ENCODE results near the gene RIC8A.
A peak's percentile ranks its signal among the peaks of the same experiment; 100 is the strongest.

Gene RIC8A

GRCh38 chr11:204587-205109 is 2.9 kb upstream of the RIC8A start:
- DNase-seq = peak; percentile 55

- DNase-seq = no peak
Measured at GRCh38 chr11:205221-206001, 2.1 kb upstream of the RIC8A start.

GRCh38 chr11:206002-206384 is 1.5 kb upstream of the RIC8A start:
- peak; percentile 57 for DNase-seq

GRCh38 chr11:206526-207207 is 841 bp upstream of the RIC8A start:
- DNase-seq = no peak

- no peak for DNase-seq
Measured at GRCh38 chr11:207863-208180, 314 bp downstream of the RIC8A start.

- peak; percentile 91 for DNase-seq
Measured at GRCh38 chr11:208181-208916, 841 bp downstream of the RIC8A start.

- no peak for DNase-seq
Measured at GRCh38 chr11:208917-209260, 1.4 kb downstream of the RIC8A start.

- no peak for DNase-seq
Measured at GRCh38 chr11:209275-210121, 2.0 kb downstream of the RIC8A start.

GRCh38 chr11:210122-210802 is 2.8 kb downstream of the RIC8A start:
- no peak for DNase-seq

- DNase-seq = no peak
Measured at GRCh38 chr11:210803-211180, 3.3 kb downstream of the RIC8A start.

- DNase-seq = no peak
Measured at GRCh38 chr11:211295-211694, 3.8 kb downstream of the RIC8A start.

- DNase-seq = no peak
Measured at GRCh38 chr11:211741-212140, 4.2 kb downstream of the RIC8A start.

GRCh38 chr11:212150-213100 is 4.9 kb downstream of the RIC8A start:
- no peak for DNase-seq

GRCh38 chr11:213111-213510 is 5.6 kb downstream of the RIC8A start:
- no peak for DNase-seq

GRCh38 chr11:214083-214482 is 6.6 kb downstream of the RIC8A start:
- DNase-seq = no peak

GRCh38 chr11:215581-216037 is 8.1 kb downstream of the RIC8A start:
- no peak for DNase-seq

GRCh38 chr11:216081-216974 is 8.8 kb downstream of the RIC8A start:
- DNase-seq = no peak

- no peak for DNase-seq
Measured at GRCh38 chr11:217704-218103, 10.2 kb downstream of the RIC8A start.

GRCh38 chr11:218815-219593 is 11.5 kb downstream of the RIC8A start:
- DNase-seq = no peak

Data from activated CD8-positive, alpha-beta memory T cell treated with anti-CD3 and anti-CD28 coated beads for 24 hours (primary cell).